HG03280 (cell line): Measurements from ENCODE around the gene RXFP1.

Experiments used
- ATAC-seq: cut with Tn5 transposase; IDR thresholded peaks from one replicate; pipeline ENCODE4 v1.9.1; 2021; ENCODE audit warnings: mild to moderate bottlenecking, moderate library complexity; ENCODE audit not compliant: unreplicated experiment

The RXFP1 gene

DNA sequence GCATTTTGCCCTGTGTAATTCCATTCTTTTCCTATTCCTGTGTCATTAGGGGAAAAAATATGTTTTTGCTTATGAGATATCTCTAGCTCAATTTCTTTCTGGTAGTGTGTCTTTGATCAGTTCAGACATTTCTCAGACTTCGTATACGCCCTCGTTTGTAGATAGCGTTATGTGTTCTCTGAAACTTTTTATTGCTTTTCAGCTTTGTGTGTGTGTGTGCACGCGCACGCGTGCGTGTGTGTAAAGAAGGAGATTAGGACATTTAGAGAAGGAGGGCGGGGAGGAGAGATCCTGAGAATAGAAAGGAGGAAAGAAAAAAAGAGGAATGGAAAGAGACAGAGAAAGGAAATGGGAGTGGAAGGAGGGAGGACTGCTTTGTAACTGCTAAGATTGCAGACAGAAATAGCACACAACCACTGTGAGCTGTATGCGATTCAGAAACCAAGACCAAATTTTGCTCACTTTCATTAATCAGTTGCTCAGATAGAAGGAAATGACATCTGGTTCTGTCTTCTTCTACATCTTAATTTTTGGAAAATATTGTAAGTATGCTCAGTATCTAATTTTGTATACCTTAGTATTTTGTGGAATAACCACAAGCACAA lies at the start of gene RXFP1:
TSS of gene RXFP1 (plus strand) at position 399 of the 605 bp plus-strand sequence. CDS start at position 494, 95 bp downstream.
- no peak for ATAC-seq

DNA sequence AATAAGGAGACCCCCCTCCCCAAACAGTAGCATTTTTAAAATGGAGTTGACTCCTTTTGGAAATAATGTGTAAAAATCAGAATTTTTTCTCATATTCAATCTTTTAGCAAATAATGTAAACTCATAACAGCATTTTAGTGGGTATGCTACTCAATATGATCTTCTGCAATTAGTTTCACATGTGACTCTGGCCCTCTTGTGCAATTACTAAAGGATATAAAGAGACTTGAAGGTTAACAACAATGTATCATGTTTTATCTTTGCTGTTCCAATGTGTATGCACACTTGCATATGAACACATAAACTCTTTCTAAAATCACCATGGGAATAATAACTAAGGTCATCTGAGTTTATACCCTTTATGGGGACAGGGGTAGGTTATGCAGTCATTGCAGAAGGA lies 39.9 kb upstream of the RXFP1 start:
- no peak for ATAC-seq

DNA sequence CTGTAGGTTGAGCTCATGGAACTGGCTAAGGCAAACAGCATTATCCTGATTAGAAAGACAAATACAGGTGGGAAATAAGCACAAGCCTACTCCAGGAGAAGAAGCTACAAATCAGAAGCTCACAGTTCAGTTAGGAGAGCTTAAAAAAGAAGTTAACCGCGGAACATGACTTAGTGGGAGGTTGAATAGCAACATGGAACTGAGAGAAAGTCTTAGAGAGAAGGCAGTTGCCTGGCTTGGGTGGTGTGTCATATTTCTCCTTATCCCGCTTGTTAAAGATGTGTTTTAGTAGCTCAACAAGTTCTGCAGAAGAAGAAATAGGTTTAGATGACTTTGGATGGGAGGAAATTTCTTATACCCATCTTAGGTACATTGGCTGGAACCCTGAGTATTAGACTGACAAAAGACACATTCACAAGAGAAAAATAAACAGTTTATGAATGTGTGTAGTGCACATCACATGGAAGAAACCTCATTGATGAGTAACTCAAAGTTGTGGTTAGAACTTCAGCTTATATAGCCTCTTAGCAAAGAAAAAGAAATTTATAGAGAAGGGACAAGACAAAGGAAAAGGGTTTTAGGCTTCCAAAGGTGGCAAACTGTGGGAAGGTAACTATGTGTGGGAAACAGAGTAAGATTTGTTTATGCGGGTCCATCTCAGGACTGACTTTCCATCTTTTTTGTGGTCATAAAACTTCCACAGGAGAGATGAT lies 37.4 kb upstream of the RXFP1 start:
- no peak for ATAC-seq

DNA sequence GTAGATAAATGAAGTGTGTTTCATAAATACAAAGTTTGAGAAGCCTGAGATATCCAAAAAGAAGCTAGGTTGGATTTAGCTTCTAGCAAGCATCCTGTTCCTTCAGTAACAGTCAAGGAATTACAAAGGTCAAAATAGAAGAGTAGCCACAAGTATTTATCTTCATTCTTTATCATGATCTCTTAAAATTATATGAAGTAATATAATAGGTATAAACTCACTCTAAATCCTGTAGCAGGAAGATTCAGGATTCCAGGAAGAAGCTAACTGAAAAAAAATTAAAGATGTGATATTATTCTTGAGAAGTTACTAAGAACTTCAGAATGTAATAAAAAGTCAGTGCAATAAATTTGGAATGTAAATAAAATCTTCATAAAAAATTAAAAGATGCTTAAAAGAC lies 31.1 kb upstream of the RXFP1 start:
- no peak for ATAC-seq

DNA sequence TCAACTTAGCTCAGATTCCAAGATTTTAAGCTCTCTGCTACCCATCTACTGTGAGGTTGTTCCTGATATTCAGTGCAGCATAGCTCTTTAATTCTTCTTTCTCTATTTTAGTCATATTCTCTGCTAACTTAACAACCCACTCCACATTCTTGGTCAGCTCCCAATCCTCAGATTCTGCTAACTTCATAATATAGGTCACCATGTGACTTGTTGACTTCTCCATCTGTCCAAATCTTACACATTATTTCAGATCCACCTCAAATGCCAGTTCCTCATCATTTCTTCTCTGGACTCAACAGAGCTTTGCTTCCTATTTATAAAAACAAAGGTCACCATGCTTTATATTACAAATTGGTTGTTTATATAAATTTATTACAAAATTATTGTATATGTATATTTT lies 29.3 kb upstream of the RXFP1 start:
- ATAC-seq: no peak

DNA sequence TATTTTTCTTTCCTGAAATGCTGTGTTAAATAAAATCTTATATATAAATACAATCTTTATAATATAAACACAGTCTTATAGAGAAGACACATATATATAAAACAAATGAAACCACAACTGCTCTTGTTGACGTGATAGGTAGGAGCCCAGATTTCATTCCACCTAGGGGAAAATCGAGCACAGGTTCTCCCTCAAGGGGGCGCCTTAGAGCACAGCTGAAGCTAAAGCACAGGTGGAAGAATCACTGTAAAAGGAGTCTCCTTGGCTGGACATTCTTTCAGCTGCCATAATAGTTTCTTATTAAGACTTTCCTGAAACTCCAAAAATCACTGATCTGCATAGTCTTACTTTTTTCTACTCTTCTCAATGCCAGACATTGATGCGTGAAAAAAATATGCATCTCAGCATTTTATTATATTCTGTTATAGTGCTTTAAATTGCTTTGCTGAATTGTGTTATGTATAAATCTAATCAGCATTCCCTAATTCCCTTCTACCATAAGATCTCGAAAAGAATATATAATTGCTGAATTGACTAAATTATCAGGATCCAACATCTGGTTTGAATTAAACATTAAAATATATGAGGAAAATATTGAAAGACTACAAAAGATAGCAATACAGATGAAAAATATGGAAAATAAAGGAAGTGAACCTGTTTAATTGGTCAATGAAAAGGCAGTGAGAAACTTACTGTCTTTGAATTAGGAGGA lies 25.5 kb upstream of the RXFP1 start:
- no peak for ATAC-seq

DNA sequence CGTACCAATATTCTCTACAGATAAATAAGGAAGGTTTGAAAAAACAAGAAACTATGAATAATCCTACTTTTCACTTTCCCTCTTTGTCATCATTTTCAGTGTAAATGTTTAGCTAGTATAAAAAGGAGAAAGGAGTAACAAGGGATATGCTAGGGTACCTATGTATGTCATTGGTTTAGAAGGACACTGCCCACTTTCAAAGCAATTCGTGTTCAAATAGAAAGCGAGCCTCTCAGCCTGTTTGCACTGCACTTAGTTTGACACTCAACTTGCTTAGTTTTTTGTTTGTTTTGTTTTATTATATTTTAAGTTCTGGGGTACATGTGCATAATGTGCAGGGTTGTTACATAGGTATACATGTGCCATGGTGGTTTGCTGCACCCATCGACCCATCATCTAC lies 21.6 kb upstream of the RXFP1 start:
- ATAC-seq: no peak

DNA sequence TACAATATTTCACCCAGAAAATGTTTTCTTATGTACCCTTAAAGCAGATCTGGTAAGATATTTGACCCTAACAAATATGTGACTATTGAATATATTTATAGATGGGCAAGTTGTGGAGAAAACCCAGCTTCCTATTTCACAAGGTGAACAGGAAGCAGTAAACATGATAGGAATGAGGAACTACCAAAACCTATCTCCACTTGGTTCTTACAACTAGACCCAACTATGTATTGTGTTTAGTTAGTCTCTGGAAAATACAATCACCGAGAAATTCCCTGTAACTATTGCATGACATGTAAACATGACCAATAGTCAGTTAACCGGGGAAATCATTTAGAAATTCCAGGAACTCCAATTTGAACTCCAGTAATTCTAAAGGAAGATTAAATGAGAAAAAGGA lies 8.4 kb upstream of the RXFP1 start:
- ATAC-seq: no peak

DNA sequence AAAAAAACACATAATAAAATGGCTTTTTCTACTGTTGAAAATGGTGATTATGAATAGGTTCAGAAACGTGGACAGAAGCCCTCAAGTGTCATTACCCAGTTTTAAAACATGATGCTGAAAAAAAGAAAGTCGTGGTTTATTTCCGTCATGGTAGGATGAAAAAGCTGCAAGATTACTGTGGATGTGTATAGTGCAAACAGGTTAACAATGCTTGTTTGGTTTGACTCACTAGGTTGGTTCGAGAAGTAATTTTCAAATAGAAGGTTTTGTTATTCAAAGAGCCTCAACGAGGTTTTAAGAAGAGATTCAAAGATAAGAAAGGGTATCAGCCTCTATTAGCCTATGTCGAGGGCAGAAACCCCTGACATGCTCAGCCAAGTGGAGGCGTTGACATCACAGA lies 2.5 kb upstream of the RXFP1 start:
- ATAC-seq: no peak

DNA sequence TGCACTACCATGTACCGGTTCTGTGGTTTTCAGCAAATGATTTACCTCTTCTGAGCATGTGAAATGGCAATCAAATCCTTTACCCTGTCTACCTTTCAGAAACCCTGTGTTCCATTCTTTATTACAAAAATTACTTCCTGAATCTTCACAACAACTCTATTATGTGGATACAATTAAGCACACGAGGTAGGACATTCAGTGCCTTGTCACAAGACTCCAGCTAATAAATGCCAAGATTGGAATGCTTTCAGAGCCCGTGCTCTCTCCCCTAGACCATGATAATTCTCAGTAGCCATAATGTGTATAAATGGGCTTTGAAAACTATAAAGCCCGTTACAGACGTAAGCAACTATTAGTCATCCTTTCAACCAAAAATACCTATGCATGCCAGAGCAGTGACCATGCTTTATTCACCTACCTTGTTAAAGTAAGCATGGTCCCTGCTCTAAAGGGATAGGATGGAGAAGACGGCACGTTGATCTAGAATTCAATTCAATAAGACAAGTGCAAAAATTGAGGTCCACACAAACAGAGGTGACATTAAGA lies 2.4 kb downstream of the RXFP1 start:
- no peak for ATAC-seq

DNA sequence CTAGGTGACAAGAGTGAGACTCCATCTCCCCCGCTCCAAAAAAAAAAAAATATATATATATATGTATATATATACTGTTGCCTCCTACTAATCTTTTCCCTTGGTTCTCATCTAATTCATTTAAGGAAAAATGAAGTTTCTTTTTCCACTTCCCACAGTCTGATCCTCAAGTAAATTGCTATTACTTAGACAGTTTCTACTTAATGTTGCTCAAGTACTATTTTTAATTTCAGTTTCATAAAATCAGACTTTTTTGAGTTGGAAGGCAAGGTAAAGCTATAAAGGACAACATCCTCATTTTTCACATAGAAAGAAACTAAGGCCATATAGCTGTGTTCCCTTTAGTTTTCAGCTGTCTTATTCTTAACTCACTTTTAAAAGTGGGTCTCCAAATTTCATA lies 5.8 kb downstream of the RXFP1 start:
- no peak for ATAC-seq

DNA sequence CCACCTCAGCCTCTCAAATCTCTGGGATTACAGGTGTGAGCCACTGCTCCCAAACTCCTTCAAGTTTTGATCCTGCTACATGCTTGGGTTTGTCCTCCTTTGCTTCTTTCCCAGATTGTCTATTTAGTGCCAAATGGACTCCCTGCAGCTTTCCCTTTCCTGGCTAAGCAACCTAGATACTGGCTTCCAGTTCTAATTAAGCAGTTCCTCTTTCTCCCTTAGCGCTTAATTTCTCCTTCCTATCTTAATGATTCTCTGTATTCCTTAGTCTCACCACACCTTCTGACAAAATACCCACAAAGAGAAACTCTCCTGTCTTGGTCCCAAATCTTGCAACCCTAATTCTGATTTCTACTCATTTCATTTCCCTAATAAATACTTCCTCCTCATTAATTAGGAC lies 7.8 kb downstream of the RXFP1 start:
- no peak for ATAC-seq

DNA sequence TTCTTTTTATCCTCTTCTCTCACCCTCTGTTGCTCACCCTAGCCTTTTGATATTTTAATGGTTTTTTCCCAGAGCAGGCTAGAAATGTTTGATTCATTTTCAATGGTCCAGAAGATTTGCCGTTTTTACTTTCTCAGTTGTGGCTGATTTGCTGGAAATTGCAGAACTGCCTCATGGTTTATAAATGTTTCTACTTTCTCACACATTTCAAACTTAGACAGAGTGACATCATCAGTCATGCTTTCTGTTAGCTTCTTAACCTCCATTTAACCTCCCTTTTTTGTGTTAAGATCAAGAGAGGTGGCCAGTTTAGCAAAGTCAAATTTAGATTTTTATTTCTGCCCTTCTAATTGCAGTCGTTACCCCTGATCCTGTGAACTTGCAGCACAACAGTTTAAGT lies 8.7 kb downstream of the RXFP1 start:
- no peak for ATAC-seq

DNA sequence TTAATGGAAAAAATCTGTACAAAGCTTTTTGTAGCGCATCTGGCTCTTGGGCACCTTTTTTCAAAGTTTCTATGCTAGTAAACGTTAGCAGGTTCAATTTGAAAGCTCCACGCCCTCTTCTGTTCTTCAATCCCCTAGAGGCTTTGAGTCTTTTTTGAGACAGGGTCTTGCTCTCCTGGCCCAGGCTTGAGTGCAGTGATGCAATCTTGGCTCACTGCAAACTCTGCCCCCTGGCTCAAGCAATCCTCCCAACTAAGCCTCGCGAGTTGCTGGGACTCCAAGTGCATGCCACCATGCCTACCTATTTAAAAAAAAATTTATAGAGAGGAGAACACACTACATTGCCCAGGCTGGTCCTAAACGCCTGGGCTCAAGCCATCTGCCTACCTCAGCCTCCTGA lies 9.2 kb downstream of the RXFP1 start:
- ATAC-seq: no peak

DNA sequence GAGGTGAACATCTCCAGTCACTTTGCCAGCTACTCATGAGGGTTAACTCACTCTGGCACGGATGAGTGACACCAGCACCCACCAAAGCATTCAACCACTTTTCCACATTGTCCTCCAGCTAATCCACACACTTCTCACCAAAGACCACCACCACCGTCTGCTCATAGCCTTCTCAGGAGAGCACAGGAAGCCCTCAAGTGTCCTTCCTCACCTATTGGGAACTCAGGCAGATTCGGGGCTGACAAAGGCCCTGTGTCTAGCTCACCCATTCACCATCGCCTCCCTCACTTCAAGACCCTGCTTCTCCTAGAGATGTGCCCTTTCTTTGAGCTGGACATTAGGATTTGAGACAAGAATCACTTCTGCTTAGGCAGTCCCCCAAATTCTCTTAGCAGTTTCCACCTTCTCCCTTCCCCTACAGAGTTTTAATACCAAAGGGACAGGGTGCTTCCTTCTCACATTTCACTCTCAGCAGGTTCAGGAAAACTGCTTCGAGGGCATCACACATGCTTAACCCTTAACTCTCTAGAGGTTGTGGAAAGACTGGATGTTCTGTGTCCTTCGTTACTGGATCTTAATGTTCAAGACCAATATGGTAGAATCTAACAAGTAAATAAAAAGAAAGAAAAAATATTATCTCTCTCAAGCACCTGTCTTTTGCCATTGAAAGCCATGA lies 11.0 kb downstream of the RXFP1 start:
- ATAC-seq: no peak

DNA sequence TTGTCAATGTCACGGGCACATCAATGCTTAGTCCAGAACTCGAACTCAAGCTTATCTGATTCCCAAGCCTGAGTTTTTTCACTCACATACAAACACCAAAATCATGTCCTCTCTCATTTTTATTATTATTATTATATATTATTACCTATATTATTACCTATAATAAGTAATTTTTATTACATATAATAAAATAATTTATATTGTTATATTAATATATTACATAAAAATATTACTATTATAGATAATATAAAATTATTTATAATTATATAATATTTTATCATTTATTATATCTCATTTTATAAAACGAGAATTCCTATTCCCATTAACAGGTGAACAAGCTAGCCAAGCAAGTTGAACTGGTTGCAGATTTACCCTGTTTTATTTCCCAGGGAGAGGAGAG lies 13.0 kb downstream of the RXFP1 start:
- no peak for ATAC-seq

DNA sequence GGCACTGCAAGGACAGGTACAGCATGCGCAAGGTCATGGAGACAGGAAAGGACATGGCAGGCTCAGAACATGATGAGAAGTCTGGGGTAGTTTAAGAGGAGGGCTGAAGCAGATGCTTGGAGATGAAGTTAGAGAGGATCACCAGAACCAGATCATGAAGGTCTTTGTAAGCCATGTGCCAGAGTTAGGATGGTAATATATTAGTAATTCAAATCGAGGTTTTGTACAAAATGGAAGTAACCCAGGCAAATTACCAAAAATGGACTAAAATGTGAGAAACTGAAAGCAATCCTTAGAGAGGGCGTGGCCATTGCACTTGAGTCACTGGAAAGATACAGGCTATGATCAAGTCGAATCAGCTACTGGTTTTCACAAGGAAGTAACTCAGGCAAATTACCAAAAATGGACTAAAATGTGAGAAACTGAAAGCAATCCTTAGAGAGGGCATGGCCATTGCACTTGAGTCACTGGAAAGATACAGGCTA lies 13.5 kb downstream of the RXFP1 start:
- ATAC-seq: no peak

DNA sequence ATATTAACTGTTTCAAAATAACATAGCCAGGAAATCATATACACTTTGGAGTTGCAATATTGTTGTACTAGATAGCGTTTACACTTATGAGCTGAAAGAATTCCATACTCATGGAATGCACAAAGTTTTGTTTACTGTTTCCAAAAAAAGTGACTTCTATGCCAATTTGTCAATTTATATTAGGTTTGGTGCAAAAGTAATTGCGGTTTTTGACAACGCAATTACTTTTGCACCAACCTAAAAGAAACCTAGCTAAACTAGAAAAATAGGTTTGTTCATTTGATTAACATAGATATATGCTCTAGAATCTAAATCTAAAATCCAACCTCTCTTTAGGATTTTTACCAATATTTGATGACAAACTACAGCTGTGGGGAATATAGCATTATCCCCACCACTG lies 15.2 kb downstream of the RXFP1 start:
- ATAC-seq: no peak

DNA sequence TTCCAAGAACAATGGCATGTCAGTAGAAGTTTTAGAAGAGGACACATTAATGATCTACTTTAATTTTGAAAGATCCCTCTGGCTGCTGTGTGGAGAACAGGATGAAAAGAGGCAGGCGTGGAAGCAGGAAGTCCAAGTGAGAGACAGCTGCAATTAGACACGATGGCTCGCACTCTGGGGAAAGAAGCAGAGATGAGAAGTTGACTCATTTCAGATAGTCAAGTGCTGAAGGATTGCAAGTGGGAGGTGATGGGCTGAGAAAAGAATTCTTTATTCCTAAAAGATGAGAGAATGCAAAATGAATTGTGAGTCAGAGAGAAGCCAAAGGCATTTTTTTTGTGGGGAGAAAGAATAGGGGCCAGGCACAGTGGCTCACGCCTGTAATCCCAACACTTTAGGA lies 16.5 kb downstream of the RXFP1 start:
- no peak for ATAC-seq

DNA sequence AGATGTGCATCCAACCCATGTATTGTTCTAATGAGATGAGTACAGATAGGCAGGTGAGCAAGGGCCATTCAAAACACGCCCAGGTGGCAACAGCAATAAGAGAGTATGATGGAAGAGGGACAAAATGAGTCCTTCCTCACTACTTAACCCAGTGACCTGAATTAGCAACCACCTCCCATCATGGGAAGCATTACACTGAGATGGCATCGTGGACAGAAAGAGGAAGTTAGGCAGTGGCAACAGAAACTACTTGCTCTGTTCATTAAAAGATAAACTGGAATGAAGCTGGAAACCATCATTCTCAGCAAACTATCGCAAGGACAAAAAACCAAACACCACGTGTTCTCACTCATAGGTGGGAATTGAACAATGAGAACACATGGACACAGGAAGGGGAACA lies 17.2 kb downstream of the RXFP1 start:
- no peak for ATAC-seq
